Skeletal muscle tissue (tissue), 4 donors: Measurements from ENCODE around the gene PGBD4. TPM values are rescaled to one million over a fixed set of nuclear protein-coding genes. Genes with fewer than 3 reads are reported as not detected.

Experiments
- H3K27ac ChIP-seq: one replicate; pipeline ENCODE4 v1.7.0; 2013; ENCODE audit warnings: mild to moderate bottlenecking, low read depth, low read length, inconsistent platforms
- H3K27me3 ChIP-seq, 3 donors: one replicate each; pipeline ENCODE4 v1.7.0; 2013; ENCODE audit warnings: low read length in 3 of 3; ENCODE audit not compliant: control insufficient read depth in 3 of 3, insufficient read depth in 3 of 3
- H3K36me3 ChIP-seq, 3 donors: one replicate each; pipeline ENCODE4 v1.7.0; 2013; ENCODE audit warnings: low read length in 3 of 3; ENCODE audit not compliant: control insufficient read depth in 3 of 3, insufficient read depth in 3 of 3
- H3K4me1 ChIP-seq, 3 donors: one replicate each; pipeline ENCODE4 v1.7.0; 2013; ENCODE audit warnings: low read length in 3 of 3, mild to moderate bottlenecking in 3 of 3; ENCODE audit not compliant: control insufficient read depth in 3 of 3, insufficient read depth in 3 of 3
- H3K4me3 ChIP-seq, 3 donors: one replicate each; pipeline ENCODE4 v1.7.0; 2013; ENCODE audit warnings: low read length in 3 of 3
- H3K9ac ChIP-seq, 3 donors: one replicate each; pipeline ENCODE4 v1.7.0; 2013; ENCODE audit warnings: low read length in 3 of 3, mild to moderate bottlenecking in 3 of 3, moderate library complexity in 2 of 3, low read depth in 1 of 3
- H3K9me3 ChIP-seq, 3 donors: one replicate each; pipeline ENCODE4 v1.7.0; 2013; ENCODE audit warnings: low read length in 3 of 3; ENCODE audit not compliant: control insufficient read depth in 3 of 3
- total RNA-seq: library from RNA; depleted of rRNA; stranded (reverse); fragments of >200 nt; gene quantifications from one replicate; pipeline ENCODE4 v1.2.3, GENCODE V29; 2014
- donor health status: Osteomylitis.

Gene PGBD4
- total RNA-seq, 1 donor from 2014 or later: 1.0 TPM

DNA sequence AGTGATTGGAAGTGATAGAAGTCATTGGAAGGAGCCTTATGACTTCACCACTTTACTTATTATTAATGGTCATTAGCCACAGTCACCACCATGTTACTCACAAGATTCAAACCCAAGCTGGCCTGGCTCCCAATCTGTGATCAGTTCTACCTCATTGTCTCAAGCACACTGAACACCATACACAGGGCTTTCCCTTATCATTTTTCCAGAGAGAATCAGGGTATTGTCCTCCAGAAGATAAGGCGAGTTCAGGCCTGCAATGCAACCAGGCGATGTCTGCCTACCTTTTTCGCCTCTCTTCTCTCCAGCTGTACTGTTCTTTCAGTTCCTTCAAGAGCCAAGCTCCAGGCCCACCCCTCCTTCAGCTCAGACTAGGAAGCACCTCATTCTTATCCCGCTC lies 25.1 kb upstream of the PGBD4 start:
- H3K36me3 ChIP-seq: no peaks in the 10 kb centered on the region
- H3K4me1 ChIP-seq: no peaks in the 10 kb centered on the region
- no peaks in the 10 kb centered on the region for H3K9me3 ChIP-seq
- no peaks in the 10 kb centered on the region for H3K27me3 ChIP-seq
- H3K4me3 ChIP-seq: no peak overlapping the region
- H3K9ac ChIP-seq: no peak overlapping the region
- H3K27ac ChIP-seq: no peak overlapping the region

DNA sequence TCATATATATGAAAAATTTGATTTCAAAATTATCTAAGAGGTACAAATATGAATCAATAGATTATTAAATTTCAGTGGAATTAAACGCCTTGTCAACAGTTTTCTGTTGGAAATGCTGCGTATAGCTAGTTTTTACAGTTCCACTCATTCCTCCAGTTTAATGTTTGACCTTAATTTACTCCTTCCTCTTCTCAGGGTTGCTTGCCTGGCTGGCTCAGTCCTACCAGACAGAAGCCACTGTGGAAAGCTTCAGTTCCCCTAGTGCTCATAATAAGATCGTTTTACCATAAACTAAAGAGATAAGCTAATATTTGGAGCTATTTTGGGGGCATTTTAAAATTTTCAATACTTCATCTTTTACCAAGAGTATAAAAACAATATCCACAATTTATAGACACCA lies 23.0 kb upstream of the PGBD4 start:
- peaks cover 0 to 8% (median under 1%) of the 10 kb centered on the region in 3 donors for H3K36me3 ChIP-seq
- H3K4me3 ChIP-seq: no peak overlapping the region
- no peak overlapping the region for H3K27ac ChIP-seq
- no peaks in the 10 kb centered on the region for H3K27me3 ChIP-seq
- H3K4me1 ChIP-seq: no peaks in the 10 kb centered on the region
- H3K9me3 ChIP-seq: no peaks in the 10 kb centered on the region
- no peak overlapping the region for H3K9ac ChIP-seq

DNA sequence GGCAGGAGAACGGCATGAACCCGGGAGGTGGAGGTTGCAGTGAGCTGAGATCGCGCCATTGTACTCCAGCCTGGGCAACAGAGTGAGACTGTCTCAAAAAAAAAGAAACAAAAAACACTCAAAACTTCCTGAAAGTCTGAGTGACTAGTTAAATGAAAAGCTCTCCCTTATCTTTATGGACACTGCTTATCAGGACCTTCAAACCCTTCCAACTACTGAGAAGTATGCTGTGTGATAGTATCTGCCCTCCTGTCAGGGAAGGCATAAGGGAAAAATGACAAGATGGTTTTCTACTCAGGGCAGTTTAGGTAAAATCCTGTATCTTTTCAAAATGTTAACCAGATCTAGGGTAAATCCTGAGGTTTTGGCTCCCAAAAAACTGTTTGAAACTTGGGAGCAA lies 22.0 kb upstream of the PGBD4 start:
- H3K36me3 ChIP-seq: peaks cover 0 to 14% (median 7%) of the 10 kb centered on the region in 3 donors
- peaks cover 0 to 4% (median 0%) of the 10 kb centered on the region in 3 donors for H3K4me1 ChIP-seq
- H3K27me3 ChIP-seq: no peaks in the 10 kb centered on the region
- H3K9ac ChIP-seq: no peak overlapping the region
- no peak overlapping the region for H3K27ac ChIP-seq
- no peak overlapping the region for H3K4me3 ChIP-seq
- no peaks in the 10 kb centered on the region for H3K9me3 ChIP-seq

DNA sequence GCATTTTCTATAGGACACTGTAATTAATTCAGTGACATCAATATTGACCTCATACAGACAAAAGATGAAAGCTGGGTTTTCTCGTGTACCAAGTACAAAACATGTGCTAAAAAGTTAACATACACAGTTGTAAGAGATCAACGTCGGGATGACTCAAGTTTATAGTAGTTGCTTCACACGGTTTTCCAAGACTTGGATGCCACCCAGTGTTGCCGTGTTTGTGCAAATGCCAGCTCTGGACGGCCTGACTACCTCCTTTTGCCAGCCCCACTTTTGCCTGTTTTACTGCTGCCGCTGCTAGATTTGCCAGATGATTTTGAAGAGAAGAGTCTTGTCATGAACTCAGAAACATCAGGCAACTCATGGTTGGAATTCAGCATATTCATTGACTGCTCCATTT lies 17.8 kb upstream of the PGBD4 start:
- Histone ChIP-seq H3K27ac (no peak overlapping the region), H3K36me3 (peaks cover 4 to 32% (median 21%) of the 10 kb centered on the region in 3 donors), H3K9ac (no peak overlapping the region)

DNA sequence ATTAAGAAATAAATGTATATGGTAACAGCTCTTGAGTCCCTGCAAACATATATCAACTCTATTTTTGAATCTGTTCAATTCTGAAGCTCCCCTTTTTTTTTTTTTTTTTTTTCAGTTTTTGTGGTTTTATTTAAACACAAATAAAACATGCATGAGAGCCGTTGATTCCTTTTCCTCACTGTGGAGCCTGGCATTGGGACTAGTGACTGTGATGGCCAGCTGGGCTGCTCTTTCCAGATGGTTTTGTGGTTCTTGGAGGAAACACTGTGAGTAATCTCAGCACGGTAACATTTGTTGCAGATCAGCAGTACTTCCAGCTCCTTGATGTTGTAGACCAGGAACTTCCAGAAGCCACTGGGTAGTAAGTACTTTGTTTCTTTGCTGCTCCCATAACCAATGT lies 16.1 kb upstream of the PGBD4 start:
- Histone ChIP-seq H3K27me3 (no peaks in the 10 kb centered on the region), H3K4me3 (no peak overlapping the region), H3K9ac (no peak overlapping the region), H3K4me1 (peaks cover 0 to 4% (median 0%) of the 10 kb centered on the region in 3 donors), H3K27ac (no peak overlapping the region), H3K9me3 (no peaks in the 10 kb centered on the region), H3K36me3 (peaks cover 4 to 36% (median 27%) of the 10 kb centered on the region in 3 donors)

More for the DNA sequence above, 17.8 kb upstream of the PGBD4 start:
- Histone ChIP-seq H3K4me3 (no peak overlapping the region), H3K9me3 (no peaks in the 10 kb centered on the region), H3K4me1 (peaks cover 0 to 4% (median 0%) of the 10 kb centered on the region in 3 donors), H3K27me3 (no peaks in the 10 kb centered on the region)

DNA sequence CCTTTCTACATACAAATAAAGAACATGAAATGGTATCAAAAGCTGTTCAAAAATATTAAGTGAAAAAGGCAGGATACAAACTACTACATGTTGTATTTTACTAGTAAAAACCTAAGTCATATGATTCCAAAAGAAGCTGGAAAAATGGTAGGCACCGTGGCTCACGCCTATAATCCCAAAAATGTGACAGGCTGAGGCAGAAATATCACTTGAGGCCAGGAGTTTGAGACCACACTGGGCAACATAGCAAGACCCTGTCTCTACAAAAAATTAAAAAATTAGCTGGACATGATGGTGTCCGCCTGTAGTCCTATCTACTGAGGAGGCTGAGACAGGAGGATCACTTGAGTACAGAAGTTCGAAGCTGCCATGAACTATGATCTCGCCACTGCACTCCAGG lies 2.0 kb upstream of the PGBD4 start:
- H3K27ac ChIP-seq: no peak overlapping the region
- H3K4me1 ChIP-seq: peaks cover 14 to 30% (median 21%) of the 10 kb centered on the region in 3 donors
- no peaks in the 10 kb centered on the region for H3K27me3 ChIP-seq
- no peak overlapping the region for H3K9ac ChIP-seq
- no peak overlapping the region for H3K4me3 ChIP-seq
- H3K9me3 ChIP-seq: no peaks in the 10 kb centered on the region
- H3K36me3 ChIP-seq: peaks cover 2 to 4% (median 3%) of the 10 kb centered on the region in 3 donors

DNA sequence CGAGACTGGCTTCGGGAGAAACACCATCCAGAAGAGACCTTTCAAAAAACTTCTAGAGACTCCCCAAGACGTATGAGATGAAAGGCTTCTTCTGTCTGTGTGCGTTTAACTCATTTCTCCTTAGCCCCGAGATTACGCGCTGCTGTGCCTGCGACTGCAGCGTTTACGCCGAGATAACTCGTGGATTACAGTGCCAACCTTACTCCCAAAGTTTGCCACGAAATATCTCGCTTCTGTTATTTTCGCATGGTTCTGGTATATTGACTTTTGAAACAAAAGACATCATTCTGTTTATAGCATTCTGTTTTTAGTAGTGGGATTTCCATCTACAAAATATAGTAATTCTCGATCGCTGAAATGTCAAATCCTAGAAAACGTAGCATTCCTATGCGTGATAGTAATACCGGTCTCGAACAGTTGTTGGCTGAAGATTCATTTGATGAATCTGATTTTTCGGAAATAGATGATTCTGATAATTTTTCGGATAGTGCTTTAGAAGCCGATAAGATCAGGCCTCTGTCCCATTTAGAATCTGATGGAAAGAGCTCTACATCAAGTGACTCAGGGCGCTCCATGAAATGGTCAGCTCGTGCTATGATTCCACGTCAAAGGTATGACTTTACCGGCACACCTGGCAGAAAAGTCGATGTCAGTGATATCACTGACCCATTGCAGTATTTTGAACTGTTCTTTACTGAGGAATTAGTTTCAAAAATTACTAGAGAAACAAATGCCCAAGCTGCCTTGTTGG lies 467 bp downstream of the PGBD4 start:
- Histone ChIP-seq H3K27me3 (no peaks in the 10 kb centered on the region), H3K9ac (peak overlapping the region; percentile 80 to 98 (median 83)), H3K4me3 (peak overlapping the region; percentile 91 to 99 (median 94)), H3K27ac (peak overlapping the region; percentile 86), H3K4me1 (peaks cover 14 to 30% (median 21%) of the 10 kb centered on the region in 3 donors), H3K9me3 (no peaks in the 10 kb centered on the region), H3K36me3 (peaks cover 0 to 4% (median 0%) of the 10 kb centered on the region in 3 donors)

DNA sequence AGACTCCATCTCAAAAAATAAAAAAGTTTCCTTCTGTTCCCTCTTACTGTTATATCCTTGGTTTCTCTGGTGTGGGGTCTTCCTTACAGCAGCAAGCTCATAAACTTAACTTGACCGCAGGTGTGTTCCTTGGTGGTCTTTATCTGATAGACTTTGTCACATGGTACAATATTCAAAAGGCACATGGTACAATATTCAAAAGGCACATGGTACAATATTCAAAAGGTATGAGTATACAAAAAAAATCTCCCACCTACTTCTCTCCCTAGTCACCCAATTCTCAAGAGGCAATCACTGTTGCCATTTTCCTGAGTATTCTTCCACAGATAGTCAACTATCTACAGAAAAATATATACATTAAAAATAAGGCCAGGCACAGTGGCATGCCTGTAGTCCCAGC lies 4.5 kb downstream of the PGBD4 start:
- H3K9ac ChIP-seq: no peak overlapping the region
- H3K27me3 ChIP-seq: no peaks in the 10 kb centered on the region
- H3K27ac ChIP-seq: no peak overlapping the region
- H3K9me3 ChIP-seq: no peaks in the 10 kb centered on the region
- no peak overlapping the region for H3K4me3 ChIP-seq
- H3K36me3 ChIP-seq: peaks cover 0 to 4% (median 0%) of the 10 kb centered on the region in 3 donors
- H3K4me1 ChIP-seq: peaks cover 5 to 15% (median 7%) of the 10 kb centered on the region in 3 donors

DNA sequence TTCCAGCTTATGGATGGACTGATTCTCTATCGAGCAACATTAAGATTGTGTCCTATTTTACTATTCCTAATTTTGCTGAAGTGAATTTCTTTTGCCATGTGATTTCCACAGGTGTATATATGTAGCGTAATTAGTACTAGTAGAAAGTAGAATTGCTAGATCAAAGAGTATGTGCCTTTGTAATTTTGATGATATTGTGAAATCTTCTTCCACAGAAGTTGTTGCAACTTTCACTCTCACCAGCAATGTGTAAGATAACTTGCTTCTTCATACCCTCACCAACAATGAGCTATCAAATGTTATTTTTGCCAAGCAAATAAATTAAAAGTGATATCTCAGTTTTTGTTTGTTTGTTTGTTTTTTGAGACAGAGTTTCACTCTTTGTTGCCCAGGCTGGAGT lies 5.4 kb downstream of the PGBD4 start:
- Histone ChIP-seq H3K4me3 (no peak overlapping the region), H3K27me3 (no peaks in the 10 kb centered on the region), H3K4me1 (peaks cover 5 to 13% (median 7%) of the 10 kb centered on the region in 3 donors), H3K9me3 (no peaks in the 10 kb centered on the region), H3K9ac (no peak overlapping the region), H3K27ac (no peak overlapping the region), H3K36me3 (peaks cover 0 to 4% (median 0%) of the 10 kb centered on the region in 3 donors)

DNA sequence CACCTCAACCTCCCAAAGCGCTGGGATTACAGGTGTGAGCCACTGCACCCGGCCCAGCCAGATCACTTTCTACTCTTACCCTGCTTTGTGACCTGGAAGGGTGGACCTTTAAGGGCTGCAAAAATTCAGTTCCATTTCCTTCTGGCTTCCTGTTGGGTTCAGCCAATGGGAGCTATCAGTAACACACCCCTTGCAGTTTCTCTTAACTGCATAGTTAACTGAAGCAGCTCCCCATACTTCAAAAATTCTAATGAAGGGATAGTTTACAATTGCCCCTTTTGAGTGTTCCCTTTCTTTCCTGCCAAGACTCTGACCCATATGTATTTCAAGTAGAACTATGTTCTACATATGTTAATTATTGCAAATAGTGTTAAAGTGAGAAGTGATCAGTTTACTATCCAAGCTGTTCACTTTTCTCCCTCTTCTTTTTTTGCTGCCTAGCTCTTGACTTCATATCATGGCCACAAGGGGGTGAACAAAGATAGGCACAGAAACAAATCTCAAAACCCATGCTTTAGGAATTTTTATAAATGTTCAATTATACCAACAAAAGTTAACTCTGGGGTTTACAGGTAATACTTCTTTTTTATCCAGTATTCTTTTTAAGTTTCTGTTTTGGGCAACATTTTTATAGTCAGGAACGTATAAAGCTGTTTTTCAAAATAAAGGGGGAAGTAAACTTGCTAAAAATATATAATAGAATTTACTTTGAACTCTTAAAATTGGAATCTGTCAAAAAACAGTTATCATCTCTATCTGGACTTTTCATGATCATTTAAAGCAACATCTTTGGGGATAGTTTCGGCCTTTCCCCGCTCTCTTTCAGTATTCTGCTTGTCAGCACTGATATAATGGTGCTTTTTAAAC lies 8.1 kb downstream of the PGBD4 start:
- Histone ChIP-seq H3K36me3 (peaks cover 0 to 4% (median 0%) of the 10 kb centered on the region in 3 donors), H3K4me1 (no peaks in the 10 kb centered on the region), H3K9me3 (no peaks in the 10 kb centered on the region), H3K9ac (peak overlapping the region in 1 of 3 donors; percentile 43), H3K27ac (no peak overlapping the region), H3K4me3 (no peak overlapping the region), H3K27me3 (peaks cover 0 to 2% (median 0%) of the 10 kb centered on the region in 3 donors)
